ENCODE results near the gene EYA4.
"Not testable (repeated sequence)": the region's sequence is repeated elsewhere in the genome, so short reads cannot be mapped to it uniquely, and the experiment has no call there.

The EYA4 gene

GRCh38 chr6:133355922-133356321 lies 114.8 kb downstream of the EYA4 start:
- DNase-seq (ENCODE audit: low read depth): no peak

DNA sequence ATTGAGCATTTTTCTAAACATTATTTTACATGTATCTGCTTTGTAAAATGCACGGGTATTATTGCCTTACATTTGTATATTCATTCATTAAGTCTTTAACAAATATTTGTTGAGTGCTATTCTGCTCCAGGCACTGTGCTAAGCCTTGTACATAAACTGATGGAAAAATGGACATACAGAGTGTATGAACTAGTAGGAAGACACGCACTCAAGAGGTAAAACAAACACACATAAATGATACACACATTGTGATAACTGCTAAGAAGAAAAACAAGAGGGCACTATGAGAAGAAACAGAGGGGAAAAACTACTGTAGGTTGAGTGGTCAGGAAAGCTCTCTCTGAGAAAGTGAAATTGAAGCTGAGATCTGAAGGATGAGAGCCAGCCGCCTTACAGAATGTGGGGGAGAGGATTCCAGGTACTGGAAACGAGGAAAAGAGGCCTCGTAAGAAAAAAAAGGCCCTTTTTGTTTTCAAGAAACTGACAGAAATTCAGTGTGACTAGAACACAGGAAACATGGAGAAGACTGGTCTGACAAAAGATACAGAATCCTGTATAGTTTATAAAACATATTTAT lies 117.5 kb downstream of the EYA4 start:
- DNase-seq (ENCODE audit: low read depth): no peak

- DNase-seq (ENCODE audit: low read depth): no peak
These were observed 118.1 kb downstream of the EYA4 start for GRCh38 chr6:133359256-133359655.

GRCh38 chr6:133359760-133360159 lies 118.6 kb downstream of the EYA4 start:
- DNase-seq (ENCODE audit: low read depth): no peak

DNA sequence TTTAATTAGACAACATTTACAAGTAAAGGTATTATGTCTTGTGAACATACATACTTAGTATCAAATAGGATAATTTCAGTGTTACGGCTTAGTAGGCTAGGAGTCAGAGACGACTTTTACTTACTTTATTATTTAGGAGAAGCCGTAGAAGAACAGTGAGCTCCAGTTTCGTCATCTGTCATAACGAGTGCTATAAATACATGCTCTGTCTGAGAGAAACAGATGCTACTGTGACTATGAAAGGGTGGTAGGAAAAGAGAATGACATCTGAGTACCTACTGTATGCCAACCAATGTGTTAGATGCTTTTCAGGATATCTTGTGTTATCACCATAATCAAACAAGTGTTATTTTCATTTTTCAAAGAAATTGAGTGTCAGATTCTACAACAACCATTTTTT lies 119.0 kb downstream of the EYA4 start:
- no peak for DNase-seq (ENCODE audit: low read depth)

DNA sequence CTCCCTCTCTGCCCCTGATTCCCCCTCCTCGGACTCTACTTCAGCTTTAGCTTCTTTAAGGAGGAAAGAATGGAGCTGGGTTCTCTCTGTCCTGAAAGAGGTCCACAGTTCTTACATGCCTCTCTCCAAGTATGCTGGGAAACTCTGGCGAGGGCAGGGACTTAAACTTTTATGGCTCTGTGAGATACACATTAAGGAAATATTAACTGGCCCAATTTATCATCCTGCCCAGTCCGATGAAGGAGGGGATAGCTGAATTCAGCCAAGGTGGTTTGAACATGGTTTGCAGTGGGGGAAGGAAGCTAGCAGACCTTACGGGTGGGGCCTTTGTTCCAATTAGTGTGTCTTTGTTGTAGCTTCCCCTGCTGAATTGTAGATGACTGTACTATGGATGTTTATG lies 121.7 kb downstream of the EYA4 start:
- DNase-seq (ENCODE audit: low read depth): no peak

GRCh38 chr6:133368664-133369063 lies 127.5 kb downstream of the EYA4 start:
- DNase-seq (ENCODE audit: low read depth): no peak

DNA sequence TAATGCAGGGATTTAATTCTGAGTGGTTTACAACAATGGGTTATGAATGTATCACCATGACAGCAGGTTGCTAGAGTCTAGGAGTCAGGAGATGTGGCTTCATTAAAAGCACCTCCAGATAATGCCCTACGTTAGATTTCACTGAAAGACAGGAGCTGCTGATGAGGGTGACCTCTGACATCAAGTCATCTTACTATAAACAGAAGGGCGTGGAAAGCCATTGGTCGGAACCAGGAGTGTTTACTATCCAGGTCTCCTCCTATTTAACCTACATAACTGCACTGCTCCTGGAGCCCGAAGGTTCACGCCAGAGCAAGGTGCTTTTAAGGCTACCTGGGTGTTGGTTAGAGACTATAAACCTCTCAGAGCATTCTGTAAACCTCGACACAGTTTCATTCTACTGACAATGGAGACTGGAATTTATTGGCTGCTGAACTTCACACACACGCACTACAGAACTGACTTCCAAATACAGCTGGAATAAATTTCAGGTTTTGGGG lies 128.7 kb downstream of the EYA4 start:
- DNase-seq (ENCODE audit: low read depth): no peak

DNA sequence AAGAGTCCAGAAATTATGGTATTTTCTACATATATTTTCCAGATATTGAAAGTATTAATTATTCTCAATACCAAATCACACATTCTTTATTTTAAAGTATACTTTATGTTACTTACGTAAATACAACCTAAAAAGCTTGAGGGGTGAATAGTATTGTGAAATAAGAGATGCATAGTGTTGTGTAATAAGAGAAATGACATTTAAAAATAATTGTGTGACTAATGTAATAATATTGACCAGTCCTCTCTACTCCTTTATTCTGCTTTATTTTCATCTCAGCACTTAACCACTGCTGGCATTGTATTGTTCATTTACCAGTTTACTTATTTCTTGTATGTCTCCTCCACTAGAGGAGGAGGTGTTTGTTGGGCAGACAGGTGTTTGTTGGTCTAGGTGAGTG lies 135.6 kb downstream of the EYA4 start:
- DNase-seq (ENCODE audit: low read depth): no peak

DNA sequence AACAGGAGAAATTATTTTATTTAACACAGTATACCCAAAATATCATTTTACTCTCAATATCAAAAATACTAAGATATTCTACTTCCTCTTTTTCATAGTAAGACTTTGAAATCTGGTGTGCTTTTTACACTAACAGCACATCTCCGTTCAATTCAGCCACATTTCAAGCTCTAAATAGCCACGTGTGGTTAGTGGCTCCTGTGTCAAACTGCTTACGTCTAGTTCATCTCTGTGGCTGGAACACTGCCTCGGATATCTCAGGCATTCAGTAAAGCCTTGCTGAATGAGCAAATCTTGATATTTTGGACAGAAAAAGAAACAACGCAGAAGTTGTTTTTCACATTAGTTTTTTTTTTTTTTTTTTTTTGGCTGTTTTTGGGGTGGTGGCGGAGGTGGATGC lies 136.1 kb downstream of the EYA4 start:
- DNase-seq (ENCODE audit: low read depth): no peak

- DNase-seq (ENCODE audit: low read depth): no peak
These were observed 138.9 kb downstream of the EYA4 start for GRCh38 chr6:133380047-133380446.

- DNase-seq (ENCODE audit: low read depth): no peak
These were observed 139.6 kb downstream of the EYA4 start for GRCh38 chr6:133380723-133381122.

GRCh38 chr6:133388731-133389130 lies 147.6 kb downstream of the EYA4 start:
- no peak for DNase-seq (ENCODE audit: low read depth)

DNA sequence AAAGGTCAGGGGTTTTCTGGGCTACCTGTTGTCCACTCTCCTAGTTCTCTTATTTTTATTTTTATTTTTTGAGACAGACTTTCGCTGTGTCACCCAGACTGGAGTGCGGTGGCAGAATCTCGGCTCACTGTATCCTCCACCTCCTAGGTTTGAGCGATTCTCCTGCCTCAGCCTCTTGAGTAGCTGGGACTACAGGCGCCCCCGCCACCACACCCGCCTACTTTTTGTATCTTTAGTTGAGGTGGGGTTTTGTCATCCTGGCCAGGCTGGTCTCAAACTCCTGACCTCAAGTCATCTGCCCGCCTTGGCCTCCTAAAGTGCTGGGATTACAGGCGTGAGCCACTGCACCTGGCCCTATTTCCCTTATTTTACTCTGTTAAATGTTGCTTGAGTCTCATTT lies 149.0 kb downstream of the EYA4 start:
- DNase-seq (ENCODE audit: low read depth): no peak

DNA sequence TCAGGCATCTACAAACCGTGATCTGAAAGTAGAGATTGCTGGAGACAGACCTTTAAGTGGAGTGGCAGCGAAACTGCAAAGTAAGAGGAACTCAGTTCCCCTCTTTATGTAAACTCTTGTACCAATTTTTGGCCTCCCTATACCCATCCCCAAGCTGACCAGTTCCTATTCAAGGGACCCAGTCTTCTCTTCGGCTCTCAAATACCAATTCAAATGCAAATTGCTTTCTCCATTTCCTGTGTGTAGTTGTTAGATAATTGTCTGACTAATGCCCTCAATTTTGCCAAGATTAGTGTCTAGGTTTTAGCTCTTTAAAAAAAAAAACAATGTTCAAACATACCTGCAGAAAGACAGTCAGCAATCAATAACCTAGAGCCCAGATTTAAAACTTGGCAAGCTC lies 150.9 kb downstream of the EYA4 start:
- no peak for DNase-seq (ENCODE audit: low read depth)

DNA sequence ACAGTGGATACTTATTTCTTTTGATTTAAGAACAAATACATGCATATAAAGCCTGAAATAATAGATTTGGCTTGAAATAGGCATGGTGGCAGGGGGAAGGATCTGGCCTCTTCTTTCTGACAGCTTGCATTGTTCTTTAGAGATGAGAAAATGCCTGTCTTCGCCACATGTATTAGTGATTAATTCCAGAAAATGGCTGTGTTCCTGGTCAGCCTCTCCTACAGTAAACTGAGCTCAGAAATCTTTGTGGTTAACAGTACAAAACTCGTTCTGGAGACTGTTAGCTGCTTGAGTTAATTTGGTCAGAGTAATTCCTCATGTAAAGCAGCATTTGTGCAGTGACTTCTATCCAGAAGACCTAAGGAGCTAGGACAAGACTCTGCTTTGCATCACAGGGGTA lies 151.5 kb downstream of the EYA4 start:
- no peak for DNase-seq (ENCODE audit: low read depth)

DNA sequence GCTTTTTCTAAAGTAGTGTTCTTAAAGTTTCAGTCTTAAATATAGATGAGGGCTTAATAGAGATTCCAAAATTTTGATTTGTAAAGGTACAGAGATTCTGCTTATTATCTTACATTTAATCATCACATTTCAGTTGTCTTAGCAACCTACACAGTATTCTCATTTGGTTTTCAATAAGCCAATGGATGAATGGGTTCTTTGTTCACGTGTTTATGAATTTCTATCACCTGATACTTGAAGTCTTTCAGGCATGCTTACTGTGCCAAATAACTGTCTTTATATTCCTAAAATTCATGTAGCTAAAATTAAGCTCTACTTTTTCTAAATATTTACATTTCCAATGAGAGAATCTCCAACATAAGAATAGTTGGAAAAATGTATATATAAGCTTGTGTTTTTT lies 152.7 kb downstream of the EYA4 start:
- no peak for DNase-seq (ENCODE audit: low read depth)

DNA sequence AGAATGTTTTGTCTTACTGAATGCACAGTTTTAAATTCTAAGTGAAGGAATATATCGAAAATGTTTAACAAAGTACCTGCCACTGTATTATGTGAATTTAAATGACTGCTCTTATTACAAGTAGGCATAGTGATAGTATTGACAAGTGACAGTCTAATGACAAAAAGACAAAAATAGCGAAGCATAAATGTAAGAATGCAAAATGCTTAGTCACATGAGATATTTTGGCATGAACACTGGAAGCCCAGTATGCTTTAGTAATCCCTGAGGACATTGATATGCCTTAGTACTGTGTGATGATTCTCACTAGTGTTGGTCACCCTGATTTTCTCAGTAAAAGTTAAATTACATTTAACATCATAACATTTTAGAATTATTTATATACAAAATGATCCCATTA lies 153.5 kb downstream of the EYA4 start:
- DNase-seq (ENCODE audit: low read depth): no peak

- DNase-seq (ENCODE audit: low read depth): no peak
These were observed 155.3 kb downstream of the EYA4 start for GRCh38 chr6:133396233-133396983.

GRCh38 chr6:133396984-133397348 lies 155.8 kb downstream of the EYA4 start:
- DNase-seq (ENCODE audit: low read depth): no peak

DNA sequence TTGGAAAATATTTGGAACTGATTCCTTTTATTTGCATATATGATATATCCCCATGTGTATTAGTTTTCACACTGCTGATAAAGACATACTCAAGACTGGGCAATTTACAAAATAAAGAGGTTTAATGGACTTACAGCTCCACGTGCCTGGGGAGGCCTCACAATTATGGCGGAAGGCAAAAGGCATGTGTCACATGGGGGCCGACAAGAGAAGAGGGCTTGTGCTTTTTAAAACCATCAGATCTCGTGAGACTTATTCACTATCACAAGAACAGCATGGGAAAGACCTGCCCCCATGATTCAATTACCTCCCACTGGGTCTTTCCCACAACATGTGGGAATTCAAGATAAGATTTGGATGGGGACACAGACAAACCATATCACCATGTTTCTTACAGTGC lies 156.4 kb downstream of the EYA4 start:
- DNase-seq (ENCODE audit: low read depth): not testable (repeated sequence)

DNA sequence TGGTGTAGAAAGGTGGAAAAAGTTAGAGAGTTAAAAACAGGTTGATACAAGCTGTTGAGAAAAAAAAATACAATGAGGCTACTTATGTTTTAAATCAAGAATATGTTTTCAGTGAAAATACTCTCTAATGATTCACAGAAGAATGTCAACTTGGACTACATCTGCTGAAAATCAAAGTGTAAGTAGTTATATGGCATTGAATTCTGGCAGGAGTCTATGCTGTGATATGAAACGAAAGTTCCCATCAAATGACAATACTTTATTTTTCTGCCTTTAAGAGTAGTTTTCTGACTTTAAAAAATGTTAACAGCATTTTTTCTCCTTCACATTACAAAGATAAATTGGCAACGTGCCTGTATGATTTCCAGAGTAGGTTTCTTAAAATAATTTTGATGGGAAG lies 158.3 kb downstream of the EYA4 start:
- no peak for DNase-seq (ENCODE audit: low read depth)

DNA sequence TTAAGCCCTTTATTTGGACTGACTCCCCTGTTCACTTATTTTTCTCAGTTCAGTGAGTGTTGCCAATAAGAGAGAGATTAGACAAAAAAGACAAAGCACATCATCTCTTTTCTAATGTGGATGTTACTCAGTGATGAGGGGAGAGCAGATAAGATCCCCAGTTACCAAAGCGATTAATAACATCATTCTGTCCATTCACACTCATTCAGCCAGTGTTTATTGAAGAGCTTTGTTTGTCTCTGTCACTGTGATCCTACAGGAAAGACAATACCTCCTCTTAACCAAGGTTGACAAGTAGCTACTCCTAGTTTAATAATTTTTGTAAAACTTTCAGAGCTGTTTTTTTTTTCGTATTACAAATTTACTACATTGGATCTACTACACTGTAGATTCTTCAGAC lies 163.0 kb downstream of the EYA4 start:
- DNase-seq (ENCODE audit: low read depth): no peak

- DNase-seq (ENCODE audit: low read depth): no peak
These were observed 163.6 kb downstream of the EYA4 start for GRCh38 chr6:133404728-133405127.

Measured in activated T-cell treated with anti-CD3 and anti-CD28 coated beads for 24 hours (primary cell).